Osteoblast (primary cell): ENCODE measurements around the gene RBM26. TPM values are rescaled to one million over a fixed set of nuclear protein-coding genes. Genes with fewer than 3 reads are reported as not detected.
"Not testable (repeated sequence)": the region's sequence is repeated elsewhere in the genome, so short reads cannot be mapped to it uniquely, and the experiment has no call there.

ENCODE experiments used
- DNase-seq: peaks from one replicate; pipeline ENCODE4 v3.0.0; 2011; ENCODE audit warnings: low spot score, mixed read lengths; ENCODE audit not compliant: insufficient read length; ENCODE audit errors: missing footprints
- H2AFZ ChIP-seq: 2 replicates; pipeline ENCODE4 v1.6.0; 2011; ENCODE audit warnings: mild to moderate bottlenecking, low read length
- H3K27ac ChIP-seq: 2 replicates; pipeline ENCODE4 v1.5.1; 2011; ENCODE audit warnings: mild to moderate bottlenecking, low read depth, low read length, moderate library complexity
- H3K27me3 ChIP-seq: 2 replicates; pipeline ENCODE4 v1.6.0; 2012; ENCODE audit warnings: mild to moderate bottlenecking, control low read depth, inconsistent platforms, low read length, moderate library complexity; ENCODE audit not compliant: insufficient read depth
- H3K36me3 ChIP-seq: 2 replicates; pipeline ENCODE4 v1.5.1; 2011; ENCODE audit warnings: mild to moderate bottlenecking, low read length, control low read depth, moderate library complexity; ENCODE audit not compliant: insufficient read depth
- H3K4me1 ChIP-seq: 2 replicates; pipeline ENCODE4 v1.5.1; 2011; ENCODE audit warnings: mild to moderate bottlenecking, low read length, control low read depth, moderate library complexity; ENCODE audit not compliant: insufficient read depth
- H3K4me2 ChIP-seq: 2 replicates; pipeline ENCODE4 v1.6.0; 2011; ENCODE audit warnings: mild to moderate bottlenecking, low read length; ENCODE audit not compliant: insufficient read depth
- H3K4me3 ChIP-seq: fragments of 200-600 bp; sonication (generic); 3 replicates; pipeline ENCODE4 v1.5.1; 2012; ENCODE audit warnings: mild to moderate bottlenecking, low read length, inconsistent platforms; ENCODE audit not compliant: insufficient read depth
- H3K79me2 ChIP-seq: 2 replicates; pipeline ENCODE4 v1.6.0; 2012; ENCODE audit warnings: mild to moderate bottlenecking, low read length, control low read depth, inconsistent platforms; ENCODE audit not compliant: insufficient read depth
- H3K9me3 ChIP-seq: 2 replicates; pipeline ENCODE4 v1.5.1; 2011; ENCODE audit warnings: low read depth, low read length, control low read depth
- H4K20me1 ChIP-seq: 2 replicates; pipeline ENCODE4 v1.6.0; 2012; ENCODE audit warnings: mild to moderate bottlenecking, low read length, control low read depth; ENCODE audit not compliant: insufficient read depth
- CTCF ChIP-seq: IDR thresholded peaks from 2 replicates; pipeline ENCODE4 v1.5.1; 2011; ENCODE audit warnings: mild to moderate bottlenecking, low read depth, low read length, moderate library complexity; ENCODE audit errors: extremely low read depth
- total RNA-seq: library from RNA; depleted of rRNA; stranded (reverse); fragments of >200 nt; gene quantifications from 2 replicates; pipeline ENCODE4 v1.2.3, GENCODE V29; 2012

Gene RBM26
- total RNA-seq, 1 donor = 35.5 TPM

DNA sequence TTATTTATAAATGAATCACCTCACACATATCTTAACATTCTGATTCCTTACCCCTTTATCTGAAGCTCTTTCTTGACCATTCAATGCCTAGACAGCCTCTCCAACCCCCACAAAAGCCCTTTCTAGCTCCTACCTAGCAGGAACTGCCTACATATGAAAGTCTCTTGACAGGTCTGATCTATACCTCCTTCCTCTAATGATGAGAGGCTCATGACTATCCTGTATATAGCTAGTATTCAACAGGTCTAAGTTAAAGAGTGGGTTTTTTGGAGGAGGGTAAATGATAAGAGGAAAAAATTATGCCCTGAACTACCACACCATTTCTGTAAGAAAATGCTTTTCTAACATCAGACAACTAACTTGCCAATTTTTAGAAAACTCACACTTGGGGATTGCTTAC is 47.0 kb downstream of the RBM26 start:
- Histone ChIP-seq H3K4me1 (no peaks in the 10 kb centered on the region), H4K20me1 (no peaks in the 10 kb centered on the region), H3K27ac (no peak overlapping the region), H2AFZ (no peak overlapping the region), H3K79me2 (peaks cover 3% of the 10 kb centered on the region), H3K36me3 (peaks cover 35% of the 10 kb centered on the region), H3K4me2 (no peak overlapping the region), H3K4me3 (no peak overlapping the region), H3K9me3 (no peaks in the 10 kb centered on the region), H3K27me3 (no peaks in the 10 kb centered on the region)
- DNase-seq = no peak
- no peak for TF ChIP-seq CTCF

DNA sequence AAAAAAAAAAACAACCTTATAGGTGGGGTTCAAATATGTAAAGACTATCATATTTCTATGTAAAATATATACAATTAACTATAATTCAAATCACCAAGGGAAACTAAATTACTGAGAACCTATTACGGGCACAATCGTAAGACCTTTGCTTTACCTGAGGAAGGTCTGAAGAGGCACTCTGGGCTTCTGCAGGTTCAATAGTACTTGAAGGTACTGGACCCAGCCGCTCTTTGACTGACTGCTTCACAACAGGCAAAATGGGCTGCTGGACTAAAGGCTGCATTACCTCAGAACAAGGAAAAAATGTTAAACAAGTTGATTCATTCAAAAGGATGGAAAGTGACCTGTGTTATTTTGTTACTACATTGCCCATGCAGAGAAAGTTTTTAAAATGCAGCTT is 51.8 kb downstream of the RBM26 start:
- Histone ChIP-seq H3K79me2 (no peaks in the 10 kb centered on the region), H4K20me1 (no peaks in the 10 kb centered on the region), H3K4me1 (peaks cover 3% of the 10 kb centered on the region), H3K9me3 (no peaks in the 10 kb centered on the region), H3K4me3 (no peak overlapping the region), H3K27ac (no peak overlapping the region), H2AFZ (no peak overlapping the region), H3K27me3 (no peaks in the 10 kb centered on the region), H3K4me2 (no peak overlapping the region), H3K36me3 (peaks cover 30% of the 10 kb centered on the region)
- TF ChIP-seq CTCF = no peak
- no peak for DNase-seq

- DNase-seq = no peak
- TF ChIP-seq CTCF = no peak
Observed at GRCh38 chr13:79353693-79354092, 52.4 kb downstream of the RBM26 start.

GRCh38 chr13:79352107-79352506 is 53.9 kb downstream of the RBM26 start:
- H3K4me2 ChIP-seq = no peak overlapping the region
- no peaks in the 10 kb centered on the region for H3K9me3 ChIP-seq
- no peak overlapping the region for H3K4me3 ChIP-seq
- peaks cover 2% of the 10 kb centered on the region for H3K79me2 ChIP-seq
- no peak overlapping the region for H2AFZ ChIP-seq
- peaks cover 3% of the 10 kb centered on the region for H3K4me1 ChIP-seq
- H3K27ac ChIP-seq = no peak overlapping the region
- no peaks in the 10 kb centered on the region for H4K20me1 ChIP-seq
- TF ChIP-seq CTCF = no peak
- DNase-seq = no peak
- H3K36me3 ChIP-seq = peaks cover 18% of the 10 kb centered on the region
- no peaks in the 10 kb centered on the region for H3K27me3 ChIP-seq

More at GRCh38 chr13:79353693-79354092, 52.4 kb downstream of the RBM26 start:
- Histone ChIP-seq H3K79me2 (no peaks in the 10 kb centered on the region), H3K27ac (no peak overlapping the region), H4K20me1 (no peaks in the 10 kb centered on the region), H2AFZ (no peak overlapping the region), H3K4me3 (no peak overlapping the region), H3K9me3 (no peaks in the 10 kb centered on the region), H3K27me3 (no peaks in the 10 kb centered on the region), H3K36me3 (peaks cover 26% of the 10 kb centered on the region), H3K4me1 (peaks cover 3% of the 10 kb centered on the region), H3K4me2 (no peak overlapping the region)

DNA sequence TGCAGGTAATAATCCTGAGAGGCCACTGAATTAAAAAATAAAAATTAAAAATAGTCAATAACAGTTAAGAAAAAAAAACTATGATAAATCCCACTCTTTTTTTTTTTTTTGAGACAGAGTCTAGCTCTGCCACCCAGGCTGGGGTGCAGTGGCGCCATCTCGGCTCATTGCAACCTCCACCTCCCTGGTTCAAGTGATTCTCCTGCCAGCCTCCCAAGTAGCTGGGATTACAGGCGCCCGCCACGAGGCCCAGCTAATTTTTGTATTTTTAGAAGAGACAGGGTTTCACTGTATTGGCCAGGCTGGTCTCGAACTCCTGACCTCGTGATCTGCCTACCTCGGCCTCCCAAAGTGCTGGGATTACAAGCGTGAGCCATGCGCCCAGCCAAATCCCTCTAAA is 56.4 kb downstream of the RBM26 start:
- H3K79me2 ChIP-seq, H3K27ac ChIP-seq, H3K9me3 ChIP-seq, H2AFZ ChIP-seq, H3K27me3 ChIP-seq, H3K4me2 ChIP-seq, H4K20me1 ChIP-seq, H3K4me3 ChIP-seq, DNase-seq, H3K4me1 ChIP-seq: not testable (repeated sequence)
- peaks cover 11% of the 10 kb centered on the region for H3K36me3 ChIP-seq
